ENCODE results near the gene MUS81.
"Not testable (repeated sequence)": the region's sequence is repeated elsewhere in the genome, so short reads cannot be mapped to it uniquely, and the experiment has no call there.

The MUS81 gene

DNA sequence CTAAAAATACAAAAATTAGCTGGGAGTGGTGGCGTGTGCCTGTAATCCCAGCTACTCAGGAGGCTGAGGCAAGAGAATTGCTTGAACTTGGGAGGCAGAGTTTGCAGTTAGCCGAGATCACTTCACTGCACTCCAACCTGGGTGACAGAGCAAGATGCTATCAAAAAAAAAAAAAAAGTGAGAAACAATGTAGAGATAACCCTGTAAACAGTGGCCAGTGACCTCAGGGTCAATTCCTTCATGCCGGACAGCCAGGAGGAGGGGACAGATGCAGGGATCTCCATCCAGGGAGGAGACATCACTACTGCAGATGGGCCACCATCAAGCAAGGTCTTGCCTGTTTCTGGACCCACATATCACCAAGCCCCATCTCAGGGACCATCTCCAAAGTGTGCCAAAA, 12.5 kb upstream of the MUS81 start:
- no peak for DNase-seq

DNA sequence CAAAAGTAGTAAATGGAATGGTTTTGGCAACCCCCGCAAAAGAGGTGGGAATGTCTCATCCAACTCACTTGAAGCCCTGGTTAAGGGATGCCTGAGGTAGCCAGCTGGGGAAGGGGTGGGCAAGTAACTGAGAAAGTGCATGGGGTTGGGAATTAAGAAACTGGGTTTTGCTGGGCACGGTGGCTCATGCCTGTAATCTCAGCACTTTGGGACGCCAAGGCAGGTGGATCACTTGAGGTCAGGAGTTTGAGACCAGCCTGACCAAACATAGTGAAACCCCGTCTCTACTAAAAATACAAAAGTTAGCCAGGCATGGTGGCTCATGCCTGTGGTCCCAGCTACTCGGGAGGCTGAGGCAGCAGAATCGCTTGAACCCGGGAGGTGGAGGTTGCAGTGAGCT, 11.5 kb upstream of the MUS81 start:
- DNase-seq, result not testable (repeated sequence)

DNA sequence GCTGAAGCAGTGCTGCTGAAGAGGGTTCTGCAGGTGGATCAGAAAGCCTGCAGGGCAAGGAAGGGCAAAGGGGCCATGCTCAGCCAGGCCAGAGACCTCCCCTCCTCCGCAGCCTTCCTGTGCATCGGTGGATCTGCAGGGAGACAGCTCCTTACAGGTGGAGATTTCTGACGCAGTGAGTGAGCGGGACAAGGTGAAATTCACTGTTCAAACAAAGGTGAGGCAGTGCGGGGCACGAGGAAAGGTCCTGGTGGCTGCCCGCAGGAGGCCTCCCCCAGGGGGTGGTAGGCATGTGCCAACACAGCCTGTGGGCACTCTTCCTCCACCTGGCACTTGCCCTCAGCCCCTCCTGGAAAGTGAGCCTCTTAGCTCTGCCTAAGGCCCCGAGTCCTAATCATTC, 10.9 kb upstream of the MUS81 start:
- DNase-seq, result no peak

- DNase-seq, result no peak
Measured at GRCh38 chr11:65849771-65850216, 10.4 kb upstream of the MUS81 start.

DNA sequence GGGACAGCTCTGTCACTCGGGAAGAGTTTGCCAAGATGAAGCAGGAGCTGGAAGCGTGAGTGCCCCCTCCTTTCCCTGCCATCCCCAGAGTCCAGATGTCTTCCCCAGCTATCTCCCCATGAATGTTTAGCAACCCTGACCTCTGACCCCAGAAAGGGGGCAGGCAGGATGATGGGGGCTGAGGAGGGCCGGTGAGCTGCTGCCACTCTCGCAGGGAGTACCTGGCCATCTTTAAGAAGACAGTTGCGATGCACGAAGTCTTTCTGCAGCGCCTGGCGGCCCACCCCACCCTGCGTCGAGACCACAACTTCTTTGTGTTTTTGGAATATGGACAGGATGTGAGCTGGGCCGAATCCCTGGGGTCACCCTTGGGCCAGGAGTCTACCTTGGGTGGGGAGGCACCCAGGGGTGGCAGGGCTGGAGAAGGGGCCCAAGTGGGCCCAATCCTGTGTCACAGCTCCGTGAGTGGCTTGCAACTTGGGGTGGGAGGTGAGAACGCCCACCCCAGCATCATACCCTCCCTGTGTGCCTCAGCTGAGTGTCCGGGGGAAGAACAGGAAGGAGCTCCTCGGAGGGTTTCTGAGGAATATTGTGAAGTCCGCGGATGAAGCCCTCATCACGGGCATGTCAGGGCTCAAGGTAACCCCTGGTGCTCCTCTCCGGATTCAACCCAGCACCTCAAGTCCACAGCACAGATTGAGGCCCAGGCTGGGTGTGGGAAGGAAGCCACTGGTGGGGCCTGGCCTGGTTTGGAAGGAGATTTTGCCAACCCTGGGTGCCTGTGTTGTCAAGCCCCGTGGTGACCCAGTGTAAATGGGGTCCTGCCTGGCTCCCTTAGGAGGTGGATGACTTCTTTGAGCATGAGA, 9.8 kb upstream of the MUS81 start:
- no peak for DNase-seq

DNA sequence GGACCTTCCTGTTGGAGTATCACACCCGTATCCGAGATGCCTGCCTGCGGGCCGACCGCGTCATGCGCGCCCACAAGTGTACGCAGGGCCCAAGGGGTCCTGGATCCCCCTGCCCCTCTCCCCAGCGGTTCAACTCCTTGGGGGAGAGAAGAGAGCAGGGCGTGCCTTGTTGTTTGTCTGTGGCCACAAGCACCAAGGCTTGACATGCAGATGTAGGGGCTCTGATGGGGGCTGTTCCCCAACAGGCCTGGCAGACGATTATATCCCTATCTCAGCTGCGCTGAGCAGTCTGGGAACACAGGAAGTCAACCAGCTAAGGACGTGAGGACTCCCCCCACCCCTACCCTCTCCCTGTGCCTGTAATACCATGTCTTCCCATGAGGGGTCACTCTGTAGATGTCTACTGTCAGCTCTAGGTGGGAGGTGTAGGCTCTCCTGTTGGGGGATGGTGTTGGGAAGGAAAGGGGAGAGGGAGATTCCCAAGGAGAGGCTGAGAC, 9.1 kb upstream of the MUS81 start:
- no peak for DNase-seq

DNA sequence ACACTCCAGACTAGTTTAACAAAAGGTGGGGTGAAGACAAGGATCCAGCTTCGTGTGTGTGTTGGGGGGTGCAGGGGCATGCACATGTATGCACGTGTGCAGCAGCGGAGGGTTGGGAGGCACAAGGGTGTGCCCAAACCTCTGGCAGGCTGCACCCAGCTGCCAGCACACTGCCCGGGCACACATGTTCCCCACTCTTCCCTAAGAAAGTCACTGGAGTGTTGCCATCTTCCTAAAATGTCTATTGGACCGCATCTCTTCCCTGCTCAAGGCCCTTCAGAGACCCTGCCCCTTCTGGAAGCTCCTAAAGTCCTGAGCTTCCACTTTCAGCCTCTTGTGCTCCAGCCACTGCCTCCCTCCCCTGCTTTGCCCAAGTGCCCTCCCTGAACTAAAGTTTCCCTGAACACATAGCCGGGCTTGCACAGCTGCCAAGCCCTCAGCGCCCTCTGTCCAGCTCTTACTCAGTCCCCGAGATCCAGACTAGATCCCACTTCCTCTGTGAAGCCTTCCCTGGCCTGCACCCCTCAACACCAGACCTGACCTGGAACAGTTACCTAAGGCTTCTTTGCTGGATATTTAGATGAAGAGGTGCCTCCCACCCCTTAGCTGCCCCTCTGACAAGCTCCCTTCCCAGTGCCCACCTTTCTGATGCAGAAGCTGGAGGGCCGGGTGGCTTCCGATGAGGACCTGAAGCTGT, 8.3 kb upstream of the MUS81 start:
- no peak for DNase-seq

DNA sequence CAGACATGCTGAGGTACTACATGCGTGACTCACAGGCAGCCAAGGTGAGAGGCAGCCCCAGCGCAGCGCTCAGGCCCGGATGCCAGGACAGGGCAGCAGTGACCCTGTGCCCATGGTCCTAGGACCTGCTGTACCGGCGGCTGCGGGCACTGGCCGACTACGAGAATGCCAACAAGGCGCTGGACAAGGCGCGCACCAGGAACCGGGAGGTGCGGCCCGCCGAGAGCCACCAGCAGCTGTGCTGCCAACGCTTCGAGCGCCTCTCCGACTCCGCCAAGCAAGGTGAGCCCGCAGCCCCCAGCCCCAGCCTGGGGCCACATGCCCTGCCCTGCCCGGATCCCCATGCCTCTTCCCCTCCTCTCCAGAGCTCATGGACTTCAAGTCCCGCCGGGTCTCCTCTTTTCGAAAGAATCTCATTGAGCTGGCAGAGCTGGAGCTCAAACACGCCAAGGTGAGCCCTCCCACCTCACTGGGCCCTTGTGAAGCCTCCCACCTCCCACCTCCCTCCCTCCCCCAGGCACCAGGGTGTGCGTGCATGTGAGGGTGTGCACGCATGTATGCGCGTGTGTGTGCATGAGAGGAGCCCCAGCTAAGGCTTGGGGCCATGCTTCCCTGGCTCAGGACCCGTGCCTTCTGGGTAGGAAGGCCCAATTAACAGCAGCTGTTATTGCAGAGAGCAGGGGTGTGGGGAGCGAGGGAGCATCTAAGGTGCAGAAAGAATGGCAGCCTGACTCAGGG, 7.6 kb upstream of the MUS81 start:
- no peak for DNase-seq

DNA sequence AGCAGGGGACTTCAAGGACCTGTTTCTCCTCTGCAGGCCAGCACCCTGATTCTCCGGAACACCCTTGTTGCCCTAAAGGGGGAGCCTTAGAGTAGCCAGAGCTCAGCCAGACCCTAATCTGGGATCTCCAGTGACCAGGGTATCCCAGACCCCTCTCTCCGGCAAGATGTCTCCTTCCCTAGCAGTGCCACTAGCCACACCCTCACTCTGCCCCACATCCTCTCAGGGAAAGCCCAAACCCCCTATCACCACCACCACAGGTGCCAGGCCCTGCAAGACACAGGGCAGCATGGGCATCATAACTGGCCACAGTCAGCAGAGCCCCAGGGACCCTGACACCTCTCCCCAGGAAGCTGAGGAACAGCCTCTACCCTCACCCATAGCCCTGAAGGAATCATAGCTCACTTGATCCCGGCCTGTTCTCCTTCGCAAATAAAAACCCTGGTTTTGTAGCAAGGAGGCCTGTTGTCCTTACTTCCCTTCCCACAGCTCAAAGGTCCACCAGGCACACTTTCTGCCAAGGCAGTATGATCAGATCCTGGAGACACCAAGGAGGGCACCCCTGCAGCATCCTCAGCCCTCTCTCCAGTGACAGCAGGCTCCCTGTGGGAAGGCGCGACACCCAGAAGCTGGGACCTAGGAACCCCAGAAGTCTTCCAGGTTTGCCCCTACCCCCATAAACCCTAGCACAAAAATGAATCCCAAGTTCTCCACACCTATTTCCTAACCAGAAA, 6.8 kb upstream of the MUS81 start:
- DNase-seq, result no peak

DNA sequence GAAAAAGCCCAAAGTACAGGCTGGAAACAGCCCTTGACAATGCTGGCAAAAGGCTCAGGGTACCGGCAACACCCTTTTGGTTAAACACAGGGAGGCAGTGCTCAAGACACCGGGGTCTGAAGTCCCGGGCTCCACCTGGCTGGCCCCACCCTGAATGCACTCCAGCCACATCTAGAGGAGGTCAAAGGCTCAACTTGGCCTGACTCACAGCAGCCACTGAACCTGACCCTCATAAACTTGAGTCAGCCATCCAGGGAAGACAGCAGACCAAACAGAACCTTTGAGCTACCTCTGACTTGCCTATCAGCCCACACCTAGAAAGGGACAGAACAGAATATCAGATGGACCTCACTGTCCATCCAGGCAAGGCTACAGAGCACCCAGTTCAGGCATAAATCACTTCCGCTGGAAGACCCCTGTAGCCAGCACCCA, 6.1 kb upstream of the MUS81 start:
- no peak for DNase-seq

DNA sequence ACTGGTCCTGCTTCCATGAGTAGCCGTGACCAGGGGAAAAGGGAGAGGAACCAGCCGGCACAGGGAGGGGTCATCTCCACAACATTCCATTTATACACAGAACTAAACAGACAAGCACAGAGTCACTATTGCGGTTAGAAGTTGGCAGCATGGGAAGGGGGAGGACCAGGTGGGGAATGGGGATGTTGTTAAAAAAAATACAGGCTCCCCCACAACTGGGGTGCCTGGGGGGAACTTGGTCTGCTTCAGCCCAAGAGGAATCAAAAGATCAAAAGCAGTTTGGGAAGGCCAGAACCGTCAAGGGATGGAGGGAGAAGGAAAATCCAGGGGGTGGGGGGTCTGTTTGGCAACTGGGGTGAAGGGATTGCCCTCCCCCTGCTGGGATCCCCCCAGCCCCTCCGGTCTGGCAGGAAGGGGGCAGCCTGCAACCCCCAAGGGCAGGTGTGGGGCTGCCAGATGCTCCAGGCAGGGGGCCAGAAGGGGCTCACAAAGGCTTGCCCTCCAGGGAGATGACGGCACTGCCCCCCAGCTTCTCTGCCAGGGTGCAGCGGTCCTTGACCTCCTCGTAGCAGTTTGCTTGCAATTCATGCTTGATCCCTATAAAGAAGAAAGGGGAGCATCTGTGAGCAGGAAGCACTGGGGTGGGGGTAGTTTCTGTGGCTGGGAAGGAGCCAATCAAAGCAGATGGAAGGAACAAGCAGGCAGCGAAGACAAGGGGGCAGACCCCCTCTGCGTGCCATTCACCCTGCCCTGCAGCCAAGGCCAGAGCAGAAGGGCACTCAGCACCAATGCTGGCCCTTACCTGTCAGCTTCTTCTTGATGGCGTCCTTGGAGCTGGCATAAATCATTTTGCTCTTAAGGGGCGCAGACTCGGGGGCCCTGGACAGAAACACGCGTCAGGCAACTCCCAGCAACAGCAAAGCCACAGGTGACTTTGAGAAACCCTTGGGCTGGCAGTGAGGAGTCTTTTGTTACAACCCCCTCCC, 5.1 kb upstream of the MUS81 start:
- no peak for DNase-seq

DNA sequence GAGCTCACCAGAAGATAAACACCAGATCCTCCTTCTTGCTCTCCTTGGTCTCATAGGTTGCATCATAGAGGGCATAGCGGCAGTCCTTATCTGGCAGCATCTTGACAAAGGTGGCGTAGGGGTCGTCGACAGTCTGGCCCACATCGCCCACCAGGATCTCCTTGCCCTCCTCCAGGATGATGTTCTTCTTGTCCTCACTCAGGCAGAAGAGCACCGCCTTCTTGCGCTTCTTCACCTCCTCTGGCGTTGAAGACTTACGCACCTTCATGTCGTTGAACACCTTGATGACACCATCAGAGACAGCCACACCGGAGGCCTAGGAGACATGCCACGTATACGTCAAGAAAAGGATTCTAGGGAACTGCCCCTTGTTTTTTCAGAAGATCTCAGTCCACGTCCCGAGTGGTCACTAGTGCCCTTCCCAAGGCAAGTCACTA, 4.3 kb upstream of the MUS81 start:
- DNase-seq, result no peak

- DNase-seq, result peak; percentile 39 to 70
Measured at GRCh38 chr11:65856689-65857499, 3.3 kb upstream of the MUS81 start.

DNA sequence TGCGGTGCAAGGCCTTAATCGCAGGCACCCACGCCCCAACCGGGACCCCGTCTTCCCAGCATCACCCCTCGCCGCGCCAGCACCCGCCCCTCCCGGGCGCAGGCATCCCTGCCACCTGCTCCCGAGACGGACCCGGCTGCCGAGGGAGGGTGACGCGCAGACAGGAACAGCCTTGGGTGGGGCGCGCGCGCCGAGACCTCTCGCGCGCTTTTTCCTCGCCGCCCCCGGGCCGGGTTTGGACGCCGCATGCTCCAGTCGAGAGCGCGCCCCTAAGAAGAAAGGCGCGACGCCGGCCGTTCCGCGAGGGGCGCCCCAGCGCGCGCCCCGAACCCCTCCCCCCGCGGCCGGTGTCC, 2.8 kb upstream of the MUS81 start:
- peak in 1 of 2 experiments; percentile 76 for DNase-seq

DNA sequence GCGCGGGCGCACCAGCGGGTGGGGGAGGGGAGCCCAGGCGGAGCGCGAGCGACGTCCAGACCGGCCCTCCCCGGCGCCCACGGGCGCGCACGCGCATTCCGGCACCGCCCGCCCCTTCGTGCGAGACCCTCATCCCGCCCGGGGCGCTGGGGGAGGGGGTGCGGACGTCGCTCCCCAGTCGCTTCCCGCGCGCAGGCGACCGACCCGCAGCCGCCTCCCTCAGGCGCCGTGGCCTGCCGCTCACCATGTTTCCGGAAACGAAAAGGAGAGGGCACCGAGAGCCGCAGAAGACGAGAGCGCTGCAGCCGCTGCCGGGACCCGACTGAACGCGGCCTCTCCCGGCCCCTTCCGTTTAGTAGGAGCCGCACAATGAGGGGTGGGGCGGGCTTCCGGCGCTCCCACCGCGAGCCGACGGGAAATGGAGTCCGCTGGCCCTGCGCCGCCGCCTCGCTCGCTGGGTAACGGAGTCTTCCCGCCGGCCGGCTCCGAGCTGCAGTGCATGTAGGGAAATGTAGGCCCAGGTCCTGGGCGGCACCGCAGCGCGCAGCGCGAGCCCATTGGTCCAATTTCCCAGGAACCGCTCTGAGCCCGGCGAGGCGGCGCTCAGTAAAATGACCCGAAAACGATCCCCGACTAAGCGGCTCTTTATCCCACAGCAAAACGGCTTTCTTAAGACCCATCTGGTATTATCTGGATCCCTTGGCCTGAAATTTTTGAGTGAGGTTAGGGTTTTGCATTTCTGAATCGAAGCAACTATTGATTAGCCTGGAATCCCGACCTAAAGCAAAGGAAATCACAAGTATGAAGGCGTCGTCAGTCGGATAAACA, 2.2 kb upstream of the MUS81 start, which contains the start of gene CFL1:
TSS of gene CFL1 (minus strand) at position 328 of the 828 bp plus-strand sequence. CDS start at position 247, 81 bp downstream.
- DNase-seq, result peak; percentile 96 to 99

DNA sequence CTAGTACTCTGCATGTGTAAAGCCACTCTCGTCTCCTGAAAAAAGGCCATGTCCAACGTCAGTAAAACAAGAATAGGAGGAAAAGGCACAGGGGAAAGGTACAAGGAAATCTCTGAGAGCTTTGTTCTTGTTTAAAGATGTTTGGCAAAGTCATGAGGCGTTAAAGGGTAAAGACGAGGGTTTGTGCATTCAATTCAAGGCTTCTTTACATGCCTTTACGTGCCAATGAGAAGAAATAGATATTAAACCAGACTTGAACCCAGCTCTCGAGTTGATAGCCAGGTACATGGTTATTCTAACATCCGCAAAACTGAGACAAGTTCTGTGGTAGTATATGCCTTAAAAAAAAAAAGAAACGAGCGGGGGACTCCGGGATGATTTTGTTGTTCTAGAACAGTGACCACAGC, 1.5 kb upstream of the MUS81 start:
- no peak for DNase-seq

DNA sequence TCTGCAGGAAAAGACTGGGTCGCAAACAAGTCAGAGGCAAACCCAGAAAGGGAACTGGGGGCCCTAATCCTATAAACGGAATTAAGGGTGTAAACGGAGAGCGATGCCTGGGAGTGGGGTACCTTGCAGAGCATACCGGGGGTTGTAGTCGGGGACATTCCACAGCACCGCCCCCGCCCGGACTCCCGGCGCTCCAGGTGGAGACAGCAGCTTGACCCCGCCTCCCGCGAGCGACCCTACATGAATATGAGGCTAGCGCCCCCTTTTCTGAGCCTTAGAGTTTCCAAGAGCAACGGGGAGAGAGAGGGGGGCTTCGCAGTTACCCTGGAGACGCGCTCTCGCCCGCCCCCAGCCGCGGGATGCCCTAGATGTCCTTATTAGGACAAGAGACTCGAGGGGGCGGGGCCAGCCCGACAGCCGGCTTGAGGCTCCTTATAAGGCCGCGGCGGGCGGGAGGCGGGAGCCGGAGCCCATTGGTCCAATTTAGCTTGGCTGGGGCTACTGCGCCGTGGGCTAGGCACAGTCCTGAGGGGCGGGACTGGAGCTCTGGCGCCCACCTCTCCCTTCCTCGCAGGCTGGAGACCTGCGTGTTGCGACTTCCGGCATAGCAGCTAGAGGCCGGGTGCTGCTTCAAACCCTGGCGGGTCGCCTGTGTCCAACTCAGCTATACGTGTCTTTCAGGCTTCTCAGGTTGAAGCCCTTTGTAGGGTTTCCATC, 980 bp upstream of the MUS81 start:
- peak; percentile 99 for DNase-seq

DNA sequence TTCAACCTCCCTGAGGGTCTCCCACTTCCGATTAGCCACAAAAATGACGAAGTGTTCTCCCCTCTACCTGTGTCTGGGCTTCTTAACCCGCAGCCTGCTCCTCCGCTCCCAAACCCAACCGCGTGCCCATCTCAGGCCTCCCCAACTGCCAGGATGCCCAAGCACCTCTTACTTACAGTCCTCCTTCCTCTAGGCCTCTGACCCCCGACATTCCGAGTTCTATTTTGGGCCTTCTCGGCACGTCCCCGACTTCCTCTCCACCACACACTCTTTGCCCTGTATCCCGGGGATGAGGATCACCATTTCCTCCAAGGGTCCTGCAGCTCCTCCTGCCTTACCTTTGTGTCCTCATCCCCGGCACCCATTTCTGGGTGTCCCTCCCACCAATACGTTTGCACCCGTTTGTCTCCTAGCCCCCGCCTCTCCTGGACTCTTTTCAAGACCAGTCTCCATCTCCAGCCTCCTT, 388 bp upstream of the MUS81 start:
- peak in 1 of 2 experiments; percentile 90 for DNase-seq

- no peak for DNase-seq
Measured at GRCh38 chr11:65861165-65861505, 902 bp downstream of the MUS81 start.
